Liver (tissue), 9 donors: ENCODE measurements around the gene SH3PXD2A. TPM values are rescaled to one million over a fixed set of nuclear protein-coding genes. Genes with fewer than 3 reads are reported as not detected.
A peak's percentile ranks its signal among the peaks of the same experiment; 100 is the strongest.

Source experiments
- DNase-seq: peaks from one replicate; pipeline ENCODE4 v3.0.0-alpha.2; 2017; ENCODE audit warnings: low spot score
- H3K27ac ChIP-seq, 2 donors: one replicate each; pipeline ENCODE4 v1.7.0; 2013; ENCODE audit warnings: inconsistent platforms in 2 of 2, low read length in 2 of 2, control low read depth in 1 of 2, low read depth in 1 of 2, mild to moderate bottlenecking in 1 of 2
- H3K27me3 ChIP-seq, 4 donors: one replicate each; pipeline versions ENCODE4 v1.6.1 to v1.7.0; 2013; ENCODE audit warnings: low read length in 3 of 4, inconsistent platforms in 1 of 4, mild to moderate bottlenecking in 1 of 4, moderate library complexity in 1 of 4; ENCODE audit not compliant: control insufficient read depth in 4 of 4, insufficient read depth in 4 of 4
- H3K36me3 ChIP-seq, 4 donors: one replicate each; pipeline versions ENCODE4 v1.6.1 to v1.7.0; 2013; ENCODE audit warnings: low read length in 3 of 4, mild to moderate bottlenecking in 3 of 4, low read depth in 1 of 4, moderate library complexity in 1 of 4; ENCODE audit not compliant: control insufficient read depth in 4 of 4, insufficient read depth in 3 of 4
- H3K4me1 ChIP-seq, 4 donors: one replicate each; pipeline versions ENCODE4 v1.6.1 to v1.7.0; 2013; ENCODE audit warnings: low read length in 3 of 4, mild to moderate bottlenecking in 3 of 4, moderate library complexity in 1 of 4; ENCODE audit not compliant: control insufficient read depth in 4 of 4, insufficient read depth in 4 of 4
- H3K4me3 ChIP-seq, 3 donors: one replicate each; pipeline versions ENCODE4 v1.6.1 to v1.7.0; 2013; ENCODE audit warnings: low read length in 3 of 3, control low read depth in 1 of 3, low read depth in 1 of 3, mild to moderate bottlenecking in 1 of 3
- H3K9ac ChIP-seq, 2 donors: one replicate each; pipeline ENCODE4 v1.7.0; 2013; ENCODE audit warnings: low read length in 2 of 2, mild to moderate bottlenecking in 2 of 2, moderate library complexity in 2 of 2, control low read depth in 1 of 2, low read depth in 1 of 2
- H3K9me3 ChIP-seq, 4 donors: one replicate each; pipeline versions ENCODE4 v1.6.1 to v1.7.0; 2013; ENCODE audit warnings: low read length in 3 of 4; ENCODE audit not compliant: control insufficient read depth in 4 of 4
- CTCF ChIP-seq: fragments of 150-350 bp; IDR thresholded peaks from 2 replicates; pipeline ENCODE4 v1.5.1; 2017; ENCODE audit warnings: improper control_type of control experiment, low read depth, low read length; ENCODE audit not compliant: missing input control
- EGR1 ChIP-seq, 2 donors: IDR thresholded peaks; 2 replicates each; pipeline ENCODE4 v1.6.1; 2016 to 2018; ENCODE audit warnings: antibody characterized with exemption in 2 of 2, low read depth in 2 of 2
- FOXA1 ChIP-seq: IDR thresholded peaks from 2 replicates; pipeline ENCODE4 v1.6.1; 2016; ENCODE audit warnings: antibody characterized with exemption
- FOXA2 ChIP-seq: IDR thresholded peaks from 2 replicates; pipeline ENCODE4 v1.6.1; 2016; ENCODE audit warnings: antibody characterized with exemption
- GABPA ChIP-seq, 2 donors: IDR thresholded peaks in 1 of 2; conservative IDR thresholded peaks in 1 of 2; 2 replicates each; pipeline ENCODE4 v1.6.1; 2016; ENCODE audit warnings: antibody characterized with exemption in 2 of 2, mild to moderate bottlenecking in 1 of 2, moderate library complexity in 1 of 2
- HNF4A ChIP-seq, 2 donors: conservative IDR thresholded peaks; 2 replicates each; pipeline ENCODE4 v1.6.1; 2016; ENCODE audit warnings: antibody characterized with exemption in 2 of 2, mild to moderate bottlenecking in 2 of 2
- HNF4G ChIP-seq: IDR thresholded peaks from 2 replicates; pipeline ENCODE4 v1.6.1; 2016; ENCODE audit warnings: antibody characterized with exemption
- JUND ChIP-seq, 2 donors: IDR thresholded peaks; 2 replicates each; pipeline ENCODE4 v1.6.1; 2016; ENCODE audit warnings: antibody characterized with exemption in 2 of 2
- NR2F2 ChIP-seq: IDR thresholded peaks from 2 replicates; pipeline ENCODE4 v1.6.1; 2016; ENCODE audit warnings: antibody characterized with exemption
- RAD21 ChIP-seq, 2 donors: IDR thresholded peaks; 2 replicates each; pipeline ENCODE4 v1.6.1; 2016; ENCODE audit warnings: antibody characterized with exemption in 2 of 2, mild to moderate bottlenecking in 2 of 2
- RXRA ChIP-seq, 2 donors: IDR thresholded peaks; 2 replicates each; pipeline ENCODE4 v1.6.1; 2017 to 2018; ENCODE audit warnings: antibody characterized with exemption in 2 of 2, mild to moderate bottlenecking in 1 of 2
- SP1 ChIP-seq: IDR thresholded peaks from 2 replicates; pipeline ENCODE4 v1.6.1; 2018; ENCODE audit warnings: antibody characterized with exemption, mild to moderate bottlenecking
- TAF1 ChIP-seq: conservative IDR thresholded peaks from 2 replicates; pipeline ENCODE4 v1.6.1; 2016; ENCODE audit warnings: antibody characterized with exemption, mild to moderate bottlenecking
- YY1 ChIP-seq: IDR thresholded peaks from 2 replicates; pipeline ENCODE4 v1.6.1; 2016; ENCODE audit warnings: antibody characterized with exemption, mild to moderate bottlenecking
- WGBS: extraction: QIAGEN DNeasy Blood & Tissue Kit; methylation state at CpG from one replicate; pipeline ENCODE4 v1.1.7; 2013; 5-methylcytosine and 5-hydroxymethylcytosine counted together
- polyA plus RNA-seq, 2 donors: library from polyadenylated mRNA; stranded (reverse) in 1 of 2; unstranded in 1 of 2; fragments of 200-250 nt in 1 of 2; fragments of >200 nt in 1 of 2; fragmentation: Nextera tagmentation in 1 of 2; extraction: Ambion mirVana in 1 of 2; gene quantifications; one replicate each; pipeline versions ENCODE4 v1.2.1 to v1.2.3, GENCODE V29; 2013 to 2015
- total RNA-seq, 2 donors: library from RNA; depleted of rRNA; stranded (reverse); fragments of >200 nt; gene quantifications; one replicate each; pipeline ENCODE4 v1.2.3, GENCODE V29; 2014
- TF ChIP-seq, protein P1 (sequence below): IDR thresholded peaks from 2 replicates; pipeline ENCODE4 v1.6.1; 2016; ENCODE audit warnings: antibody characterized with exemption
- TF ChIP-seq, protein P2 (sequence below): IDR thresholded peaks from 2 replicates; pipeline ENCODE4 v1.6.1; 2016; ENCODE audit warnings: antibody characterized with exemption
- donor health status: healthy.
- donor health status: healthy.
- donor health status: healthy.
- donor health status: healthy.
- donor health status: healthy.

SH3PXD2A gene
- total and polyA plus RNA-seq, 4 donors = 0.82 to 5.5 (median 3.9) TPM

- peak; percentile 58 for DNase-seq
- Histone ChIP-seq H3K27me3 (no peaks in the 10 kb centered on the region), H3K4me1 (no peaks in the 10 kb centered on the region), H3K9ac (peak overlapping the region in 1 of 2 donors; percentile 20), H3K4me3 (peak overlapping the region in 1 of 3 donors; percentile 17), H3K27ac (peak overlapping the region; percentile 33 to 43), H3K36me3 (no peaks in the 10 kb centered on the region), H3K9me3 (peaks cover 0 to 3% (median 0%) of the 10 kb centered on the region in 4 donors)
- TF ChIP-seq FOXA1 = no peak
- TF ChIP-seq RXRA (IDR thresholded peaks at IDR 0.05) = no peak
- TF ChIP-seq CTCF = no peak
- TF ChIP-seq HNF4G = no peak
- peak in 1 of 2 donors; percentile 10 for TF ChIP-seq RAD21 (IDR thresholded peaks at IDR 0.05)
- TF ChIP-seq HNF4A (conservative IDR thresholded peaks at IDR 0.05) = no peak
- TF ChIP-seq, protein P1, sequence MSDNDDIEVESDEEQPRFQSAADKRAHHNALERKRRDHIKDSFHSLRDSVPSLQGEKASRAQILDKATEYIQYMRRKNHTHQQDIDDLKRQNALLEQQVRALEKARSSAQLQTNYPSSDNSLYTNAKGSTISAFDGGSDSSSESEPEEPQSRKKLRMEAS = no peak
- 55% methylated on average over 28 of the region's 28 CpGs for WGBS
Measured at GRCh38 chr10:103772096-103772845, 83.1 kb downstream of the SH3PXD2A start.

GRCh38 chr10:103770139-103770538 is 85.2 kb downstream of the SH3PXD2A start:
- H3K9me3 ChIP-seq = peaks cover 0 to 3% (median 0%) of the 10 kb centered on the region in 4 donors
- H3K4me1 ChIP-seq = no peaks in the 10 kb centered on the region
- H3K36me3 ChIP-seq = no peaks in the 10 kb centered on the region
- TF ChIP-seq HNF4G (no peak), EGR1 (IDR thresholded peaks at IDR 0.05; ENCODE audit: low read depth in 2 of 2) (no peak), RXRA (IDR thresholded peaks at IDR 0.05) (no peak), JUND (IDR thresholded peaks at IDR 0.05) (no peak), YY1 (no peak), NR2F2 (no peak), HNF4A (conservative IDR thresholded peaks at IDR 0.05) (no peak), GABPA (IDR thresholded peaks at IDR 0.05 in 1 of 2, conservative IDR thresholded peaks at IDR 0.05 in 1 of 2) (no peak), TAF1 (no peak)
- TF ChIP-seq, protein P2, sequence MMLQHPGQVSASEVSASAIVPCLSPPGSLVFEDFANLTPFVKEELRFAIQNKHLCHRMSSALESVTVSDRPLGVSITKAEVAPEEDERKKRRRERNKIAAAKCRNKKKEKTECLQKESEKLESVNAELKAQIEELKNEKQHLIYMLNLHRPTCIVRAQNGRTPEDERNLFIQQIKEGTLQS = no peak
- WGBS = 98% methylated on average over 2 of the region's 2 CpGs
- DNase-seq = no peak
- no peak overlapping the region for H3K9ac ChIP-seq
- no peaks in the 10 kb centered on the region for H3K27me3 ChIP-seq
- no peak overlapping the region for H3K27ac ChIP-seq
- no peak overlapping the region for H3K4me3 ChIP-seq

- no peak overlapping the region for H3K27ac ChIP-seq
- 95% methylated on average over 10 of the region's 10 CpGs for WGBS
Measured at GRCh38 chr10:103769176-103769575, 86.2 kb downstream of the SH3PXD2A start.

More at GRCh38 chr10:103769176-103769575, 86.2 kb downstream of the SH3PXD2A start:
- no peak overlapping the region for H3K4me3 ChIP-seq
- TF ChIP-seq HNF4G = no peak
- TF ChIP-seq RAD21 (IDR thresholded peaks at IDR 0.05) = no peak
- TF ChIP-seq FOXA2 = no peak
- no peak for TF ChIP-seq RXRA (IDR thresholded peaks at IDR 0.05)
- no peak for TF ChIP-seq SP1
- no peak for TF ChIP-seq GABPA (IDR thresholded peaks at IDR 0.05 in 1 of 2, conservative IDR thresholded peaks at IDR 0.05 in 1 of 2)
- no peak for TF ChIP-seq CTCF
- TF ChIP-seq, protein P2 = no peak
- TF ChIP-seq HNF4A (conservative IDR thresholded peaks at IDR 0.05) = no peak
- DNase-seq = no peak
- H3K9me3 ChIP-seq = no peaks in the 10 kb centered on the region
- H3K9ac ChIP-seq = no peak overlapping the region
- H3K36me3 ChIP-seq = no peaks in the 10 kb centered on the region
- no peaks in the 10 kb centered on the region for H3K4me1 ChIP-seq
- no peaks in the 10 kb centered on the region for H3K27me3 ChIP-seq
